ENCODE results near the gene CCDC88A.

GRCh38 chr2:55431982-55432627 lies 12.4 kb upstream of the CCDC88A start:
- TF ChIP-seq CTCF (IDR thresholded peaks at IDR 0.05) (peak in 4 of 7 experiments; percentile 35 to 57 (median 53)), POLR2AphosphoS5 (IDR thresholded peaks at IDR 0.05) (no peak), EP300 (IDR thresholded peaks at IDR 0.05) (no peak), POLR2A (IDR thresholded peaks at IDR 0.05) (no peak)
